GM21529 (cell line): ENCODE measurements around the gene CCDC92.
"Not testable (repeated sequence)": the region's sequence is repeated elsewhere in the genome, so short reads cannot be mapped to it uniquely, and the experiment has no call there.

Experiments
- ATAC-seq: cut with Tn5 transposase; IDR thresholded peaks from one replicate; pipeline ENCODE4 v1.9.1; 2021; ENCODE audit not compliant: unreplicated experiment

Gene CCDC92

DNA sequence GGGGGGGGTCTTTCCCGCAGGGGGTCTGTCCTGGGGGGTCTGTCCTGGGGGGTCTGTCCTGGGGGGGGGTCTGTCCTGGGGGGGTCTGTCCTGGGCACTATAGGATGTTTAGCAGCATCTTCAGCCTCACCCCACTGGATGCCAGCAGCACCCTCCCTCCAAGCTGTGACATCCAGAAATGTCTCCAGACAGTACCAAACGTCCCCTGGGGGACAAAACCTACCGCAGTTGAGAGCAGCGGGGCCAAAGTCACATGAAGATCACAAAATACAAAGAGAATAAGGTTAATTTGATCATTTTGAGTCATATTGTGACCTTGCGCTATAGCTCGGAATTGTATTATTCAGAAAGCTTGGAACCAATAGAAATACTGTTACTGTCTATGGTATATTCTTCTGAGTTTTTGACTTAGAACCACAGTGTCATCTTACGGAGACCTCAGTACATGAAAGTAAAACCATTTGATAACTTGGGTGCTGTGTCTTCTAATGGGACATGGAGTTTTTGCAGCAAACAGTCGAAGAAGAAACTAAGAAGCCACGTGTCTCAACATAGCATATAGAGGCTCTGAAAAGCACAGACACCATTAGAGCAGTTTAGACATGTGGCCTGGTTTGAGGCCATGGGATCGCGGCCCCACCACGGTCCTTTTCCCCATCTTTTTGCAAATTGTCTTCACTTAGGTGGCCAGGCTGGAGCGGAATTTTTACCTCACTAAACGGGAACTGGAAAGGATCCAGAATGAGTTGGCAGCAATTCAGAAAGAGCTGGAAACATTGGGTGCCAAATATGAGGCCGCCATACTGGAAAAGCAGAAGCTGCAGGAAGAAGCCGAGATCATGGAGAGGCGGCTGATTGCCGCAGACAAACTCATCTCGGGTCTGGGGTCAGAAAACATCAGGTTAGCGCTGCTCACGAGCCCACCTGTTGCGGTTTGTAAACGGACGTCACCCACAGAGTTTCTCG lies 59.9 kb downstream of the CCDC92 start:
- no peak for ATAC-seq

DNA sequence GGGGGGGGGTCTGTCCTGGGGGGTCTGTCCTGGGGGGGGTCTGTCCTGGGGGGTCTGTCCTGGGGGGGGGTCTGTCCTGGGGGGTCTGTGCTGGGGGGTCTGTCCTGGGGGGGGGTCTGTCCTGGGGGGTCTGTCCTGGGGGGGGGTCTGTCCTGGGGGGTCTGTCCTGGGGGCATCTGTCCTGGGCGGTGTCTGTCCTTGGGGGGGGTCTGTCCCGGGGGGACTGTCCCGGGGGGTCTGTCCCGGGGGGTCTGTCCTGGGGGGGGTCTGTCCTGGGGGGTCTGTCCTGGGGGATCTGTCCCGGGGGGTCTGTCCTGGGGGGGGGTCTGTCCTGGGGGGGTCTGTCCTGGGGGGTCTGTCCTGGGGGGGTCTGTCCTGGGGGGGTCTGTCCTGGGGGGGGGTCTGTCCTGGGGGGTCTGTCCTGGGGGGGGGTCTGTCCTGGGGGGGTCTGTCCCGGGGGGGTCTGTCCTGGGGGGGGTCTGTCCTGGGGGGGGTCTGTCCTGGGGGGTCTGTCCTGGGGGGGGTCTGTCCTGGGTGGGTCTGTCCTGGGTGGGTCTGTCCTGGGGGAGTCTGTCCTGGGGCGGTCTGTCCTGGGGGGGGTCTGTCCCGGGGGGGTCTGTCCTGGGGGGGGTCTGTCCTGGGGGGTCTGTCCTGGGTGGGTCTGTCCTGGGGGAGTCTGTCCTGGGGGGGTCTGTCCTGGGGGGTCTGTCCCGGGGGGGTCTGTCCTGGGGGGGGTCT lies 60.8 kb downstream of the CCDC92 start:
- ATAC-seq: not testable (repeated sequence)

DNA sequence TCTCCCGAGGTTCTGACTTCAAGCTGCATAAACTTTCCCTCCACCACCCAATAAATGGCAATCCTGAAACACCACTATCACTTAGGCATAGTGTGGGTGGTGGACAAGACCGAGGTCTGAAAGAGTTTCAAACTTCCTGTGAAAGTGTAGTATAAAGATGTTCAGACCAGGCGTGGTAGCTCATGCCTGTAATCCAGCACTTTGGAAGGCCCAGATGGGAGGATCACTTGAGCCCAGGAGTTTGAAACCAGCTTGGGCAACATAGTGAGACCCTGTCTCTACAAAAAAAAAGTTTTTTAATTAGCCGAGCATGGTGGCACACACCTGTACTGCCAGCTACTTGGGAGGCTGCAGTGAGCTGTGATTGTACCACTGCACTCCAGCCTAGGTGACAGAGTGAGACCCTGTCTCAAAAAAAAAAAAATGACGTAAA lies 61.9 kb downstream of the CCDC92 start:
- no peak for ATAC-seq

DNA sequence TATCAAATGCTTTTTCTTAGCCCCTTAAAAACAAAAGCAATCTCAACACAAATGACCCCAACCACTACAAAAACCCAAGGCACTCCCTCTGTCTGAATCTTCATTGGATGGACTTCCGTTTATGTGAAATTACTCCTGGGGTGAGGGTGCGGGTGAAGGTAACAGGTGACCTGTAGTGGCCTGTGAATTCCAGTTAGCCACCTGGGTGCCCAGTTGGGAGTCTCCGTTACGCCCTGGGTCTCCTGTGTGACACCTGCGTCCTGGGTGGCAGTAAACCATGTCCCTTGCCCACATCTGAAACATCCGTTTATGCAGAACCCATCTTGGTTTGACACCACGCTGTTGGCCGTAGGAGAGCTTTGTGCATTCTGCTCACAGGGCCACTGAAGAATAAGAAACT lies 62.6 kb downstream of the CCDC92 start:
- ATAC-seq: no peak

DNA sequence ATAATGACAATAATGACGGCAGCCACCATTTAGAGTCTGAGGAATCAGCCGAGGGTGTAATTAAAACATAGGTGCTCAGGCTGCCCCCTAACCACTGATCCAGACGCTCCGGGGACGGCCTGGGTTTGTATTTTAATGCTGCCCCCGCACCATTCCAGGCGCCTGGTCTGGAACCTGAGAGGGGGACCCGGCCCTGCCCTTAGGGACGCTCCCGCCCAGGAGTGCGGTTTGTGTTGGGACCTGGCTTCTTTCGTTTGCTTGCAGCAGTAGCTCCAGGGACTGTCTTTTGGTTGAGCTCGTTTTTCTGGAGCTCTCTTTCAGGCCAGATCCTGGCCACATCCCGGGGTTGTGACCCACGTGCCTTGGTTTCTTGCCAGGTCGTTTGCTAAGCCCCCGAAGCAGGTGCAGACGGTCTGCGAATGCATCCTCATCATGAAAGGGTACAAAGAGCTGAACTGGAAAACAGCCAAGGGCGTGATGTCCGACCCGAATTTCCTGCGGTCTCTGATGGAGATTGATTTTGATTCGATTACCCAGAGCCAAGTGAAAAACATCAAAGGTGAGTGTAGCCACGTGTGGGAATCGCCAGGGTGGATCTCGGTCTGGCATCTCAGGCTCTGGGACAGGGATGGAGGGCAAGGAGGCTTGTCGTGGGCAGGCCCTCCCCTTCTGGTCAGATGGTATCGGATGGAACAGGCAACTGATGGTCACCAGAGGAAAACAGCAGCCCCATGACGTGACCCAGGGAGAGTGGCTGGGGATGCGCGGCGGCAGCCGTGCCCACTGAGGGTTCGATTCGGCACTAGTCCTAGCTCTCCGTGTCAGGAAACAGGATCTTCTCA lies 63.5 kb downstream of the CCDC92 start:
- ATAC-seq: no peak

DNA sequence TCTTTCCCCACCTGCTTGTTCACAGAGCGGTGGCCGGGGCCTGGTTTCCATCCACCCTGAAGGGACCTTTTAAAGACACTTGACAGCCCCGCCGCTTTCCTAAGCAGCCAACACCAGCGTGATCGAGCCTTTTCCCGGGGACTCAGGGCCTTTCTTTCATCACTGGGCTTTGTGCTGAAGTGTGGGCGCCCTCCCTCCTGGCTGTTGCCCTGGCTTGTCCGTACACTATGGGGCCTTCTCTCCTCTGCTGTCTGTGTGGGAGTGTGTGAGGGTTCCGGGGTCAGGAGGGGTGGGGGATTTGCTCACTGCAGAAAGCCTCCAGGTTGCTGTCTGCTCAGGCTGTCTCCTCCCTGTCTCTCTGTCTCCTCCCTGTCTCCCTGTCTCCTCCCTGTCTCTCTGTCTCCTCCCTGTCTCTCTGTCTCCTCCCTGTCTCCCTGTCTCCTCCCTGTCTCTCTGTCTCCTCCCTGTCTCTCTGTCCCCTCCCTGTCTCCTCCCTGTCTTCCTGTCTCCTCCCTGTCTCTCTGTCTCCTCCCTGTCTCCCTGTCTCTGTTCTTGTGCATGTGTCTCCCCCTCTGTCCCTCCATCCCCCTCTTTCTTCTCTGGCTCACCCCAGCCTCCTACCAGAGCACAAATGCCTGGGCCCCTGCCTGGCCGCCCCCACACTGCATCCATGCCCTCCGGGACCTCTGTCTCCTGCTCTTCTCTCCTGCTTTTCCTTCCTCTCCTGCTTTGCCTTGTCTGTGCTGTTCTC lies 64.7 kb downstream of the CCDC92 start:
- no peak for ATAC-seq

DNA sequence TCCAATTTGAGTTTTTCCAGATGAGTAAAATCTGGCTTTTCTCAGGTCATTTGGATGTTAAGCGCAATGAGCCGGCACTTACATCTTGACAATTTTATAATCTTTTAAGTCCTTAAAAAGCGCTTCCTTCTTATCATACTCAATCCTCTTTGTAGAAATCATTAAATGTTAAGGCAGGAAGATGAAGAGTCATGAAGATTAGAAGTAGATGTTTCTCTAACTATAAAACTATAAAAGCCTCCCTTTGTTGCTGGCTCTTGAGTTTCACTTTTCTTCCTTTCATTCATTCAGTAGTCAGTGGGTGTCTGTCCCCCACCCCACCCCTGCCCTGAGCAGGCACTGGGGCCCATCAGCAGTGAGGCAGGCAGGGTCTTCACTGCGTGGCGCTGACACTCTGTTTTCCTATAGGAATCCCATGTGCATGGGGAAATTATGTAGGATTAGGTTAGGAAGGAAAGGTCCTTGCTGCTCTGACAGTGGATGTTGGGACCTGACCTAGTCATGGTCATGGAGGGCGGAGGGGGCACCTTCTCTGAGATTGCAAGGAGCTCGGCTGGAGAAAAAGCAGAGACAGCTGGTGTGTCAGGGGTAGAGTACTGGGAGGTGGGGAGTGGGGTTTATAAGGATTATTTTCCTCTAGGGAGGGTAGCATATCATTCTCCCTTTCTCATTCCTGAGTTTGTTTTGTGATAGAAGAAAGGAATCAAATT lies 65.8 kb downstream of the CCDC92 start:
- no peak for ATAC-seq

DNA sequence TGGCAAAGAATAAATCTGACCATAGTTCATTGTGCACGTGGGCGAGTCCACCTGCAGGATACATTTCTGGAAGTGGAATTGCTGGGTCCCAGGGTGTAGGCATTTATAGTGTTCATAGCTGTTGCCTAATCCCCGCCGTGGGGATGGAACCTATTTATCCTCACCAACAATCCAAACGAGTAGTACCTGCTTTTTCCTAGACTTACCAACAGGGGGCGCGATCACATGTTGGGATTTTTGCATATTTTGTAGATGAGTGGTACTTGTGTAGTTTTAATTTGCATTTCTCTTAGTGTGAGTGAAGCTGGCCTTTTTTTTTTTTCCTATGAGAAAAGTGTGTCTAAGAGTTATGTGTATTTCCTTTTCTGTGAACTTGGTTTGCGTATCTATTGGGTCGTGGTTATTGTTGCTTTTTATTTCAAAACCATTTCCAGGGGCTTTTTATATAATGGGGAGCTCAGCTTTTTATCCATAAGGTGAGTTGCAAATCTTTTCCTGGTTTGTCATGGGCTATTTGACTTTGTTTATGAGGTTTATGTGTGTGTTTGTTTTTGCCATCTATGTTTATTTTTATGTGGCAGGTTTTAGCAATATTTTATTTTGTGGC lies 67.2 kb downstream of the CCDC92 start:
- ATAC-seq: no peak

DNA sequence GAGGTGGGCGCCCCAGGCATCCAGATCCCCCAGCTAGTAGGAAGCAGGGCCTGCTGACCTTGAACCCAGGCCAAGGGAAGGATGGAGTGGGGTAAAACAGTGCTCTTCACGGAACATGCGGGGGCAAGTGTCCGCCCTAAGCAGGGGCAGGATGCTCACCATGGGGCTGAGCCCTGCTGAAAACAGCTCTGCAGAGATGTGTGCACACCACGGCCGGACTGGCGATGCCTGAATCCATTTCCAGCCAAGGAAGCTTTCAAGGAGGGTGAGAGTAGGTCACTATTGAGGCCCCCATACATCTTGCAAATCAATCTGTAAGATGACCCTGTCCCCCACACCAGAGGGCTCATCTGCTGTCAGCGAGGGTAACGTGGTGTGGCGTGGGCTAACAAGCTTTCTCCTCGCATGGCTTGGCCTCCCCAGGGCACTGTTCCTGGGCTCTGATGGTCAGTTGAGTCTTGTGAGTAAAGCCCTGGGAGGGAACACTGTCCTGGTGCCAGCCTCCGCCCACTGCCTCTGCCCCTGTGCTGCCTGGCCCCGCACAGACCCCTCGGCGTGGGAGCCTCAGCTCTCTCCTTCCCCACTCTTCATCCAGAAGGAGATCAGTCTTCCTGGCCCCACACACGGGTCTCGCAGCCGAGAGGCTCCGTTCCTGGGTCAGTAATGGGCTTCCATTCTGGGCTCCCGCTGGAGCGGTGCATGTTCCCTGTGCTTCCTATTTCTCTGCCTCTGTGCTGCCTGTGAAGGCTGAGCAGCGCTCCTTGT lies 69.1 kb downstream of the CCDC92 start:
- no peak for ATAC-seq

DNA sequence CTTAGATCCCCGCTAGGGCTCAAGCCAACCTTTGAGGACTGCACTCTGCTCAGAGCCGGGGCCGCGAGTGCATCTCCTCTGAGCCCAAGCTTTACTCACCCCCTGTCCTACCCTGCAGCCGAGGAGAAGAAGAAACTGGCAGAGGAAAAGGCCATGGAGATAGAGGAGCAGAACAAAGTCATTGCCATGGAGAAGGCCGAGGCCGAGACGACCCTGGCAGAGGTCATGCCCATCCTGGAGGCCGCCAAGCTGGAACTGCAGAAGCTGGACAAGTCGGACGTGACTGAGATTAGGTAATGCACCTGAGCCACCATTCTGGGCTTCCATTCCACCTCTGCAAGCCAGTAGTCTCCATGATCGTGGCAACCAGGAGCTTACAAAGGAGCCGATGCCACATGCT lies 69.8 kb downstream of the CCDC92 start:
- no peak for ATAC-seq

DNA sequence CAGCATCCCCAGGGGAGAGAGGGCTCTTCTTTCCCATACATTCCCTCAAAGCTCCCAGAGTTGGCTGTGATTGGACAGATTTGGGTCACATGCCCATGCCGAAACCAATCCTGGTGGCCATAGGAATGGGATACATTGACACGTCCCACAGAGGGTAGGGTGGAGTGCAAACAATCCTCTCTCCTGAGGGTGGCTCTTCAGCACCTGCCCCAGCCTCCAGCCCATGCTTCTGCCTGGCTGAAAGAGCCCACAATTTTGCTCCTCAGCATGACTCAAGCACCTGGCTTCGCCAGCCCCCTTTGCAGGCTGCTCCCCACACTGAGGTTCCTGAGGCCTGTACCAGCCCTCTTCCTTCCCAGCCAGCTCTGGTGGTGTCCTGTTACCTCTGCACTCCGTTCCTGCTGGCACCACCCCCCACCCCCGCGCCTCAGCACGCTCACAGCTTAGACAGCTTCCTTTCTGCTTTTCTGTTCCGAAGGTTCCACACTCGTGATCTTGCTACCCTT lies 71.7 kb downstream of the CCDC92 start:
- ATAC-seq: no peak

DNA sequence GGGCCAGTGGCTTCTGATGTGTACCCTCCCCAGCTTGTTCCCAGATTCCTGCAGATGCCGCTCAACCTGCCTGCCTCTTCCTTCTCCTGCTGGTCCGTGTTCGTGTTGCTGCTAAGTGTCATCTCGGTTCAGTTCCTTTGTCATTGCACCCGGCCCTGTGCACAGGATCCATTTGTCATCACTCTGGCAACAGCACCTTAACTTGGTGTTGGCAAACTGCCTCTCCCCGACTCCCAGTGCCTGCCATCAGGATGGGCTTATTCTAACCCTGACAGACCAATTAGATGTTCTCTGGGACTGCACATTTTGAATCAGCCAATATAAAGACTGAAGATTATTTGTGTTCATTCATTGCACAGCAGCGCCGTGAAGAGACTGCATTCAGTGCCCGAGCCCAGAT lies 73.3 kb downstream of the CCDC92 start:
- ATAC-seq: no peak

DNA sequence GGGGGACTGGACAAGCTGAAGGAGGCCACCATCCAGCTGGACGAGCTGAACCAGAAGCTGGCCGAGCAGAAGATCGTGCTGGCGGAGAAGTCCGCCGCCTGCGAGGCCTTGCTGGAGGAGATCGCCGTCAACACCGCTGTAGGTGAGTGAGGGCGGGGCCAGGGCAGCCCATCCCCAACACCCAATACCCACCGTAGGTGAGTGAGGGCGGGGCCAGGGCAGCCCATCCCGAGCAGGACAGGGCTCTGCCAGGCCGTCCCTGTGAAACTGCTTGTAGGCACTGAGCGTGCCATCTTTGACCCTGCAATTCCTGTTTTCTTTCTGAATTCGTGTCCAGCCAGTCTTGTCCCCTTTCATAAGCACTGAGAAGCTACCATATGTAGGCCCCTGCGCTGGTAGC lies 74.0 kb downstream of the CCDC92 start:
- ATAC-seq: no peak

DNA sequence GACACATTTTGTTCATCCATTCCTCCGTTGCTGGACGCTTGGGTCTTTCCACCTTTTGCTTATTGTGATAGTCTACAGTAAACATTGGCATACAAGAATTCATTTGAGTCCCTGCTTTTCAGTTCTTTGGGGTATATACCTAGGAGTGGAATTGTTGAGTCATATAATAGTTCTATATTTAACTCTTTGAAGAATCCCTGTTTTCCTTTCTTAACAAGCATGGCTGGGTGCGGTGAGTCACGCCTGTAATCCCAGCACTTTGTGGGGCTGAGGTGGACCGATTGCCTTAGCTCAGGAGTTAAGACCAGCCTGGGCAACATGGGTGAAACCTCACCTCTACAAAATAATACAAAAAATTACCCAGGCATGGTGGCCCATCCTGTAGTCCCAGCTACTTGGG lies 75.4 kb downstream of the CCDC92 start:
- ATAC-seq: no peak

DNA sequence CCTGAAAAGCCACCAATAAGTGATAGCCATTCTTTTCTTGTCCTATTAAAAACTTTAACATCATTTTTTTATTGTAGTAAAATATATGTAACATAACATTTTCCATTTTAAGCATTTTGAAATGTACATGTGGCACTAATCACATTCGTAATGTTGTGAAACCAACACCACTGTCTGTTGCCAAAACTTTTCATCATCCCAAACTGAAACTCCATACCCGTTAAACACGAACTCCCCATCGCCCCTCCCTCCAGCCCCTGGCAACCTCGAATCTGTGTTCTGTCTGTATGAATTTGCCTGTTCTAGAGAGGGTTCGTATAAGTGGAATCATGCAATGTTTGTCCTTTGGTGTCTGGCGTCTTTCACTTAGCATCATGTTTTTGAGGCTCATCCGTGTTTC lies 75.9 kb downstream of the CCDC92 start:
- no peak for ATAC-seq

DNA sequence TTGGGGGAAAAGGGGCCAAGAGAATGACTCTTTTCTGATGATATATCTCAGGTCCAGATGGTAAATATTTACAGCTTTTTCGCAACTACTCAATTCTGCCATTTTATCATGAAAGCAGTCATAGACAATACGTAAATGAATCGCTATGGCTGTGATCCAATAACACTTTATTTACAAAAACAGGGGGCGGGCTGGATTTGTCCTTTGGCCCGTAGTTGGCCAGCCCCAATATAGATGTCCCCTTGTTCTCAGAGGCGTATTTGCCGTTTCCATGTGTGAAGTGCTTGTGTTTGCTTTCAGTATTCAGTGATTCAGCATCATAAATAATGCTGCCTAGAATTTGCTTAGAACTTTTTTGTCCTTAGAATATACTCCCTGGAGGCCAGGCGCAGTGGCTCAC lies 77.2 kb downstream of the CCDC92 start:
- ATAC-seq: no peak

DNA sequence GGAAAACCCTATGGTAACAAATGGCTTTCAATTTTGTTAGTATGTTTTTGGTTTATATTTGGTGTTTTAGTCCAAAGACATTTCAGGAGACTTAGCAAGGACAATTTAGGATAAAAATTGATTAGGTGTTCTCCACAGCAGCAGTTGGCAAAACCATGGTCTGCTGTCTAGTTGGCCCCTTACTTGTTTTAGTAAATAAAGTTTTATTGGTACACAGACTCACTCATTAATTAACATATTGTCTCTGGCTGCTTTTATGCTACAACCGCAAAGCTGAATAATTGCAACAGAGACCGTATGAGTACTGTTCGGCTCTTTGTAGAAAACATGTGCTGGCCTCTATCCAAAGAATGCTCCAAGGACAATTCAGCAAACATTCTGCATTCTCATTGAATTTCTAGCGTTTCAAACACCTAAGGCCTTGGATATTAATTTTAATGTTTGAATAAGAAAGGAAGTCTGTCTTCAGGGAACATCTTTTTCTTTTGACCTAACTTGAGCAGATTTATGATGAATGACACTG lies 77.7 kb downstream of the CCDC92 start:
- no peak for ATAC-seq

DNA sequence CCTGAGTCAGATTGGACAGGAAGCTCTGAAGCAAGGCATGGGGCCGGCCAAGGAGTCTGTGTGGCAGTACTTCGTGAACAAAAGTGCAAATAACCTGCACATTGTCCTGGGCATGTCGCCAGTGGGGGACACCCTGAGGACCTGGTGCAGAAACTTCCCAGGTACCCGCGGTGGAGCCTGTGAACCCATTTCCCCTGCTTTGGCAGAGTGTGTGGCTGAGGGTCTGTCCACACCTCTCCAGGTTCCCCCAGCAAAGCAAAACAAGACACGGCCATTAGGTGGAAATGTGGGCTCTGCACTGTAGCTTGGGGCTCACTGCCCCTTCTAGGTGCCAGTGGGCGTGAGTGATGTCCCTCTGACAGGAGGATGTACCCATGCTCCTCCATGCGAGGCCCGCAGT lies 79.4 kb downstream of the CCDC92 start:
- no peak for ATAC-seq
